GM13976 (cell line): ENCODE data around the gene MICAL3.
"Not testable (repeated sequence)": the region's sequence is repeated elsewhere in the genome, so short reads cannot be mapped to it uniquely, and the experiment has no call there.

Experiments used
- DNase-seq: peaks from one replicate; pipeline ENCODE4 v3.0.0; 2012; ENCODE audit warnings: low spot score
- CTCF ChIP-seq: IDR thresholded peaks from 2 replicates; pipeline ENCODE4 v1.5.1; 2012; ENCODE audit warnings: borderline replicate concordance, mild to moderate bottlenecking; ENCODE audit not compliant: insufficient read depth; ENCODE audit errors: extremely low read depth, missing control alignments, control extremely low read depth
- in situ Hi-C: fragments of 300-500 bp; cut with MboI; formaldehyde crosslinking; loops from one replicate; pipeline ENCODE4 v1.12.0; 2022; ENCODE audit warnings: low sequenced_read_pairs, mixed read lengths, inconsistent platforms; ENCODE audit not compliant: unreplicated experiment

Gene MICAL3

GRCh38 chr22:17985606-17986005, 38.8 kb downstream of the MICAL3 start:
- no peak for TF ChIP-seq CTCF
- no peak for DNase-seq
- in situ Hi-C loops: no loop called here

GRCh38 chr22:17985071-17985470, 39.3 kb downstream of the MICAL3 start:
- DNase-seq, in situ Hi-C loops: not testable (repeated sequence)

- TF ChIP-seq CTCF: no peak
- in situ Hi-C loops: no loop called here
- DNase-seq: no peak
Measured at GRCh38 chr22:17984114-17984513, 40.2 kb downstream of the MICAL3 start.

- DNase-seq: no peak
- in situ Hi-C loops: no loop called here
- TF ChIP-seq CTCF: no peak
Measured at GRCh38 chr22:17982572-17983141, 41.7 kb downstream of the MICAL3 start.

GRCh38 chr22:17981497-17981896, 42.9 kb downstream of the MICAL3 start:
- TF ChIP-seq CTCF: no peak
- in situ Hi-C loops: no loop called here
- no peak for DNase-seq

- in situ Hi-C loops: no loop called here
- TF ChIP-seq CTCF: no peak
- no peak for DNase-seq
Measured at GRCh38 chr22:17980638-17981051, 43.7 kb downstream of the MICAL3 start.

GRCh38 chr22:17980015-17980590, 44.3 kb downstream of the MICAL3 start:
- in situ Hi-C loops: no loop called here
- no peak for DNase-seq
- no peak for TF ChIP-seq CTCF
